ENCODE measurements around the gene USP6.
"Not testable (repeated sequence)": the region's sequence is repeated elsewhere in the genome, so short reads cannot be mapped to it uniquely, and the experiment has no call there.

Gene USP6

DNA sequence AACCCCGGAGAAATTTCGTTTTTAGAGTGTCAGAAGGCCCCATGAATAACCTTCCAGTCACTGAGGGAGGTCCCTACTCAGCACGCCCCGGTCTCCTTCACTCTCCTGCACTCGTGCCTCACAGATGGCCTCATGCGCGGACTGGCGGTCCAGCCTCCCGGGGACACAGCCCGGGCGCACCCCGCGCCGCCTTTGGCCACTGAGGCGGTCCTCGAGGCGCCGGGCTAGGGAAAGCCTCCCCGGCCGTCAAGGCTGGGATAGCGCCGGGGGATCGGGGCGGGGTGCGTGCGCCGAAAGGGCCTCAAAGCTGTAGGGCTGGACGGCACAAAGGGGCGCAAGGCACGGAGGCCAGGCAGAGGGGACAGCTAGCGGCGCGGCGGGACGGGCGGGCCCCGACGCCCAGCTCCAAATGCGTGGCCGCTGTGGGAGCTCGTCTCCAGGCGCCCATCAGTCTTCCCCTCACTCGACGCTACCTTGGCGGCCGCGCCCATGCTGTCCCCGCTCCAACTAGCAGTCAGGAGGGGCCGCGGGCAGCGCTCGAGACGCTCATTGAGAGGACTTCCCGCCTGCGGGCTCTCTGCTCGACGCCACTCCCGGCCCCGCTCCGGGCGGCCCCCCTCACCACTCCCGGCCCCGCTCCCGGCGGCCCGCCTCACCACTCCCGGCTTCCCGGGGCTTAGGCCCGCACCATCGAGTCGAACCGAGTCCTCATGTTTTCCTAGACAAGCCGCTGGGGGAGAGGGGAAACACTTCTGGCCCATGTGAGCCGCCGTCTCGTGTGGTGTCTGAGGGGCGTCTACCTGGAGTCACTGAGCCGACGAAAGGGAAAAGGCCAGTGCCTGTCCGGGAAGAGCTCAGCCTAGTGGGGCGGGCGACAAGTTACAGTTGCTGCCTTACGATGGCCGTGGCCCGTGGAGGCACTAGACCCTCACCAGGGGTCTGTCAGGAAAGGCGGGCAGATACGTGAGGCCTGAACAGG lies at the start of gene USP6:
Gene USP6 (plus strand): TSS at position 360 of the 979 bp plus-strand sequence. CDS start 14,336 bp downstream, outside the sequence.
- CTCF ChIA-PET: no interaction called here
- POLR2A ChIA-PET: no interaction called here
- DNase-seq (ENCODE audit: extremely low spot score): no peak
- TF ChIP-seq, protein P1, sequence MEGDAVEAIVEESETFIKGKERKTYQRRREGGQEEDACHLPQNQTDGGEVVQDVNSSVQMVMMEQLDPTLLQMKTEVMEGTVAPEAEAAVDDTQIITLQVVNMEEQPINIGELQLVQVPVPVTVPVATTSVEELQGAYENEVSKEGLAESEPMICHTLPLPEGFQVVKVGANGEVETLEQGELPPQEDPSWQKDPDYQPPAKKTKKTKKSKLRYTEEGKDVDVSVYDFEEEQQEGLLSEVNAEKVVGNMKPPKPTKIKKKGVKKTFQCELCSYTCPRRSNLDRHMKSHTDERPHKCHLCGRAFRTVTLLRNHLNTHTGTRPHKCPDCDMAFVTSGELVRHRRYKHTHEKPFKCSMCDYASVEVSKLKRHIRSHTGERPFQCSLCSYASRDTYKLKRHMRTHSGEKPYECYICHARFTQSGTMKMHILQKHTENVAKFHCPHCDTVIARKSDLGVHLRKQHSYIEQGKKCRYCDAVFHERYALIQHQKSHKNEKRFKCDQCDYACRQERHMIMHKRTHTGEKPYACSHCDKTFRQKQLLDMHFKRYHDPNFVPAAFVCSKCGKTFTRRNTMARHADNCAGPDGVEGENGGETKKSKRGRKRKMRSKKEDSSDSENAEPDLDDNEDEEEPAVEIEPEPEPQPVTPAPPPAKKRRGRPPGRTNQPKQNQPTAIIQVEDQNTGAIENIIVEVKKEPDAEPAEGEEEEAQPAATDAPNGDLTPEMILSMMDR (IDR thresholded peaks at IDR 0.05; ENCODE audit: control extremely low read depth, extremely low read depth, low read depth, missing control alignments): no peak

DNA sequence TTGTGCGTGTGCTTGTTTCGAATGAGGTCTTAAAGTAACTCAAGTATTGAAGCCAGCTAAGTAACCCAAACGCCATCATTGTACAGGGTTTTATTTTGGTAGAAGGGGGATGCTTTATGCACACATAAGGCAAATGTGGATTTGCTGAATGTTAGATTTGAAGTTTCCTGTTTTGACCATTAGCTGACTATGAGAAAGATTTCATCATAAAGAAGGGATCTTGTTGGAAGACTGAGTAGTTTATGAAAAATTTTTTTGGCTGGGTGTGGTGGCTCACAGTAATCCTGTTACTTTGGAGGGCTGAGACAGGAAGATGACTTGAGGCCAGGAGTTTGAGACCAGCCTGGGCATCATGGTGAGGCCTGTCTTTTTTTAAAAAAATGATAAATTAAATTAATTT lies 47.6 kb upstream of the USP6 start:
- no peak for DNase-seq (ENCODE audit: extremely low spot score)
- CTCF ChIA-PET: interaction anchor here (1.1 kb wide), 1 partner anchor 159 kb away, joined by 5 read pairs; no protein-coding TSS in a partner anchor
- POLR2A ChIA-PET: no interaction called here
- TF ChIP-seq, protein P1 (IDR thresholded peaks at IDR 0.05; ENCODE audit: control extremely low read depth, extremely low read depth, low read depth, missing control alignments): no peak

DNA sequence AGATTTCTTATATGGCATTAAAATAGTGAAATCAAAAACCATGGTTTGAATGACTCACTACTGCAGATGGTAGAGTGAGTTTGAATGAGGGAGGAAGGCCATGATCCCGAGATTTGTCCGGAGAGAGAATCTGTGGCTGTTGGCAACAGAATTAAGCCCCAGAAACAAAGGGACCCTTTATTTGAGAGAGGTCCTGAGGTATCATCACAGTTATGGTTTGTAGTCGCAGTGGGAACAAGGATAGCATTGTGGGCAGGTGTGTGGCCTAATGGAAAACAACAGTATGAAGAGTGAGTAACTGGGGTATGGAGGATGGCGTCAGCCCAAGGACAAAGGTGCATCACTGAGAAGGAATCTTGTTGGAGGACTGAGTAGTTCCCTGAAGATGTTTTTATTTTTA lies 46.1 kb upstream of the USP6 start:
- no peak for DNase-seq (ENCODE audit: extremely low spot score)
- TF ChIP-seq, protein P1 (IDR thresholded peaks at IDR 0.05; ENCODE audit: control extremely low read depth, extremely low read depth, low read depth, missing control alignments): no peak
- CTCF ChIA-PET: no interaction called here
- POLR2A ChIA-PET: no interaction called here

DNA sequence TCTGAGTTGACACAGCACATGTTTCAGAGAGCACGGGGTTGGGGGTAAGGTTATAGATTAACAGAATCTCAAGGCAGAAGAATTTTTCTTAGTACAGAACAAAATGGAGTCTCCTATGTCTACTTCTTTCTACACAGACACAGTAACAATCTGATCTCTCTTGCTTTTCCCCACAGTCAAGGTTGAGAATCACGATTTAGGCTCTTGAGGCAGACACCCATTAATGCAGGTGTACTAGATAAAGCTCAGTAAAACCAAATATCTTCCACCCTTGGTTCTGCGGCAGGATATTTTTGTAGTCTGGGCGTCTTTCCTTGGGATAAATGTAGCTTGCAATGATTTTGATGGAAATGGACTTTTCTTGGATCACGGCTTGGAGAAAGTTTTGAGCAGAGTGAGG lies 40.4 kb upstream of the USP6 start:
- DNase-seq (ENCODE audit: extremely low spot score); CTCF ChIA-PET; POLR2A ChIA-PET: not testable (repeated sequence)

DNA sequence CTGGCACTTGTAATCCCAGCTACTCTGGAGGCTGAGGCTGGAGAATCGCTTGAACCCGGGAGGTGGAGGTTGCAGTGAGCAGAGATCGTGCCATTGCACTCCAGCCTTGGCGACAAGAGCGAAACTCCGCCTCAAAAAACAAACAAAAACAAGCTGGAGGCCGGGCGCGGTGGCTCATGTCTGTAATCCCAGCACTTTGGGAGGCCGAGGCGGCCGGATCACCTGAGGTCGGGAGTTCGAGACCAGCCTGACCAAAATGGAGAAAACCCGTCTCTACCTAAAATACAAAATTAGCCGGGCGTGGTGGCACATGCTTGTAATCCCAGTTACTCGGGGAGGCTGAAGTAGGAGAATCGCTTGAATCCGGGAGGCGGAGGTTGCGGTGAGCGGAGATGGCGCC lies 38.6 kb upstream of the USP6 start:
- DNase-seq (ENCODE audit: extremely low spot score); CTCF ChIA-PET; POLR2A ChIA-PET: not testable (repeated sequence)

DNA sequence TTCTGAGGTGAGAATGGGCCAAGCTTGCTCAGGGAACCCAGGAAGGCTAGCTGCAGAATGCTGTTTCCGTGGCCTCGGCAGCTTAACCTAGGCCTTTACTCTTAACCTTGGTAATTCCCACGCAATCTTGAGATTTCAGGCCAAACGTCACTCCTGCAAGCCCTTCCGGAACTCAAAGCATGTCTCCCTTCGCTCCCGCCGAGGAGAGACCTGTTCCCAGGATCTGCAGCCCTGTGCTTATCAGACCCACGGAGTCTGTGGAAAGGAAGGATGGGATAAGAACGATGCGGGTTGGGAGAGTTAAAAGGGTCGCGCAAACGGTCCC lies 38.1 kb upstream of the USP6 start:
- no peak for DNase-seq (ENCODE audit: extremely low spot score)
- POLR2A ChIA-PET: no interaction called here
- TF ChIP-seq, protein P1 (IDR thresholded peaks at IDR 0.05; ENCODE audit: control extremely low read depth, extremely low read depth, low read depth, missing control alignments): no peak
- CTCF ChIA-PET: no interaction called here

DNA sequence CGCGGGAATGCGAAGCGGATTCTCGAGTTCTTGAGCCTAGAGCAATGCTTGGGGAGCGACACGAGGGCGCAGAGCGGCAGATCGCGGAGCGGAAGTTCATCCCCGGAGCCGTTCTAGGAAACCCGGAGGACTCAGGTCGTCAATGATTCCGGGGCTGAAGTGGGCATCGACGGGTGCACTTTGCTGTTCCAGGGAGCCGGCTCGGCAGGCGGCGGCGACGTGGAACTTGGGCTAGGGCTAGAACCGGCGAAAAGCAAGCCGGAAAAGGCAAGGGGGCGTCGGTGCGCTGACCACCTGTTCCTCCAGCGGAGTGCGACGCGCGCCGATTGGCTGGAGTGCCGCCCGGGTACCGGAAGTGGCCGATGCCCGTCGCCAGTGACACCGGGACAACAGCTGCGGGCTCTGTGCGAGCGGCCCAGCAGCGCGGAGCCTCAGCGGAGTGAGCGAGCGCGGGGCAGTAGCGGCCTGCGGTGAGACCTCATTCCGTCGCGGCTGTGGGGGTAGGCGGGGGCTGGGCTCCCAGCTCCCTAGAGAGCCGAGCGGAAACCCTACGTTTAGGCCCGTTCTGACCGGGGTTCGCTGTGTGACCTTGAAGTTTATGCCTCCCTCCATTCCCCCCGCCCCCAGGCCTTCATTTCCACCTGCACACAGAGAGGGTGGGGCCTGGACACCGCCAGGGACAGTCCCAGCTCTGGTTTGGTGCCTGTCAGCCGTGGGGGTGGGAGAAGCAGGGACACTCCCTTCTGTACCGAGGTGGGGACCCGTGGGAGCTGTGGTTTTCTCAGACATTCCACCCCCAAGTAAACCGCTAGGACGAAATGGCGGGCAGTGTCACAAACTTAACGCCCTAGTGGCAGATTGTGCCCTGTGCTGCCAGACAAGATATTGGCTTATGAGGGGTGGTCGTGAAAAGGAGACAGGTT lies 37.5 kb upstream of the USP6 start, which contains the start of gene ZFP3:
Gene ZFP3 (plus strand): TSS at position 362 of the 923 bp plus-strand sequence. CDS start 13,038 bp downstream, outside the sequence.
- ChIA-PET CTCF (interaction anchor here (0.7 to 2.5 kb wide), 5 partner anchors 11 to 114 kb away, joined by 3 to 8 read pairs (median 3); no protein-coding TSS in a partner anchor), POLR2A (interaction anchor here (0.6 kb wide), 1 partner anchor 114 kb away, joined by 7 read pairs; no protein-coding TSS in a partner anchor)
- peak; percentile 89 for DNase-seq (ENCODE audit: extremely low spot score)
- TF ChIP-seq, protein P1 (IDR thresholded peaks at IDR 0.05; ENCODE audit: control extremely low read depth, extremely low read depth, low read depth, missing control alignments): no peak

Measured in GM10248 (cell line).